Activated CD4-positive, CD25-positive, alpha-beta regulatory T cell treated with anti-CD3 and anti-CD28 coated beads, Interleukin-2, amount 50 U/mL, for 72 hours (primary cell): Measurements from ENCODE around the gene RBFOX2.
"Not testable (repeated sequence)": the region's sequence is repeated elsewhere in the genome, so short reads cannot be mapped to it uniquely, and the experiment has no call there.

Source experiments
- DNase-seq: peaks from one replicate; pipeline ENCODE4 v3.0.0; 2021

RBFOX2 gene

DNA sequence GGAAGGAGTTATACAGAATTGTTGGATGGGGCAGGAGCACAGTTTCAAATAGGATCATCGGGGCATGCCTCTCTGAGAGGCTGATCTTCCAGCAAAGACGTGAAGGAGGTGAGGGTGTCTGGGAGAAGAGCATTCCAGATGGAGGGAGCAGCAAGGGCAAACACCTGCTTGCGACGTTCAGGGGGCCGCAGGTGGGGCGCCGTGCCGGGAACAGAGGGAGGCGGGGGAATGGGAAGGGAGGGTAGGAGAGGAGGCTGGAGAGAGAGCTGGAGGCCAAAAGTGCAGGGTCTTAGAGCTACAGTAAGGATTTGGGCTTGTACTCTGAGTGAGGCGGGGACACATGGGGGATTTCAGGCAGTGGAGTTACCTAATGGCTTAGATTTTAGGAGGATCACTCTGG is 297.3 kb downstream of the RBFOX2 start:
- DNase-seq, result no peak

- DNase-seq, result no peak
Measured at GRCh38 chr22:35729309-35729698, 299.3 kb downstream of the RBFOX2 start.

GRCh38 chr22:35728639-35729308 is 299.9 kb downstream of the RBFOX2 start:
- DNase-seq, result no peak

DNA sequence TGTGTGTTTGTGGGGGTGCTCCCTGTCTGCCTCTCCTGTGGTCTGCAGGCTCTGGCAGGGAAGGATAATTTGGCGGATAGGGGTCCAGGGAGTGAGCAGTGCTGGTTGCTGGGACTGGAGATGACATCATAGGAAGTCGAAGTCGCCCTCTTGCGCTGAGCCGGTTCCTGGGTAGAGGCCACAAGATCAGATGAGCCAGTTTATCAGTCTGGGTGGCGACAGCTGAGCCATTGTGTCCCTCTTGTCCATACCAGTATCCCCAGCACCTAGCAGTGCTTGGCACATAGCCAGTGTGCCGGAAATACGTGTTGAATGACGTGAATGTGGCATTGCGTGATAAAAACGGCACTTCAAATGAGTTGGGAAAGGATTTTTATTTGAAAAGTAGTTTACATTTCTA is 301.2 kb downstream of the RBFOX2 start:
- no peak for DNase-seq

- DNase-seq, result no peak
Measured at GRCh38 chr22:35726933-35727332, 301.7 kb downstream of the RBFOX2 start.

GRCh38 chr22:35726398-35726797 is 302.2 kb downstream of the RBFOX2 start:
- DNase-seq, result no peak

DNA sequence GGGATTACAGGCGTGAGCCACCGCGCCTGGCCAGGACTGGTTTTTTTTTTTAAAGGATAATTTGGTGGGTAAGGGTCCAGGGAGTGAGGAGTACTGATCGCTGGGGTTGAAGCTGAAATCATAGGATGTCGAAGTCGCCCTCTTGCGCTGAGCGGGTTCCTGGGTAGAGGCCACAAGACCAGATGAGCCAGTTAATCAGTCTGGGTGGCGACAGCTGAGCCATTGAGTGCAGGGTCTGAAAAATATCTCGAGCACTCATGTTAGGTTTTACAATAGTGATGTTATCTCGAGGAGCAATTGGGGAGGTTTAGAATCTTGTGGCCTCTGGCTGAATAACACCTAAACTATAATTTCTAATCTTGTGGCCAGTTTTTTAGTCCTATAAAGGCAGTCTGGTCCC is 303.1 kb downstream of the RBFOX2 start:
- no peak for DNase-seq

GRCh38 chr22:35721960-35722359 is 306.7 kb downstream of the RBFOX2 start:
- no peak for DNase-seq

DNA sequence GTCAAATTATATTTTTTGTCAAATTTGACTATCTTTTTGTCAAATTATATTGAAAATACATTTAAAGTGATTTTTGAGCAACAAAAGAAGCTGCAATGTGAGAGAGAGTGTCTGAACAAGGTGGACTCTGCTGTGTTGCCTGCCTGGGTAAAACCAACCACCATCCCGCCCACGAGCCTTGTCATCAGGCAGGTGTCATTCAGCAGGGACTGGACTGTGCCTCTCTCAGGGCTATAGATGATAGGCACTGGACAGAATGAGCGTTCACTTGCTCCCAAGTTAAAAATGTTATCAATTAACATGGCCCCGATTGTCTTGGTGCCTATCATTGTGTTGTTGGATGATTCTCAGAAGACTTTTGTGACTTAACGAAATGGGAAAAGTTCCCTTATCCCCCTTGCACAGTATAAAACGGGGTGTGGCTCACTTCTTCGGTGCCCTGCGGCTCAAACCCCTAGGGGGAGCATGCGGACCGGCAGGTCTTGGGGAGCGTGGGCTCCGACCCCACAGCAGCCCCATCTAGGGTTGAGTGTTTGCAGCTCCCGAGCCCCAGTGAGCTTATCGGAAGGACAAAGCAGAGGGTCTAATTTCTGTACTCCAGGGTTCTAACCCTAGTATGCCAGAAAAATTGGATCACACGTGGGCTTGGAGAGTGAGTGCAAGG is 309.3 kb downstream of the RBFOX2 start:
- no peak for DNase-seq

DNA sequence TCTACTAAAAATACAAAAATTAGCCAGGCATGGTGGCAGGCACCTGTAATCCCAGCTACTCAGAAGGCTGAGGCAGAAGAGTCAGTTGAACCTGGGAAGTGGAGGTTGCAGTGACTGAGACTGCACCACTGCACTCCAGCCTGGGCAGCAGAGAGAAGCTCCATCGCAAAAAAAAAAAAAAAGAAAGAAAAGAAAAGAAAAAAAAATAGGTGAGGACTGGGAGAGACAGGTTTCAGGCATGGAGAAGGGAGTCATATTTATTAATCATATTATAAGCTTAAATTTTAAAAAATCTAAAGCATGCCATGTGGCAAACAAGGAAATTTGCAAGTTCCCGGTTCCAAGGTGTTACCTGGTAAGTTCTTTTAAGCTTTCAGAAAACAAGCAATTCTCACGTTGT is 311.1 kb downstream of the RBFOX2 start, which contains the start of gene APOL5:
TSS of gene APOL5 (plus strand) at position 301 of the 400 bp plus-strand sequence. CDS start at position 301, 0 bp downstream.
- DNase-seq, result no peak

DNA sequence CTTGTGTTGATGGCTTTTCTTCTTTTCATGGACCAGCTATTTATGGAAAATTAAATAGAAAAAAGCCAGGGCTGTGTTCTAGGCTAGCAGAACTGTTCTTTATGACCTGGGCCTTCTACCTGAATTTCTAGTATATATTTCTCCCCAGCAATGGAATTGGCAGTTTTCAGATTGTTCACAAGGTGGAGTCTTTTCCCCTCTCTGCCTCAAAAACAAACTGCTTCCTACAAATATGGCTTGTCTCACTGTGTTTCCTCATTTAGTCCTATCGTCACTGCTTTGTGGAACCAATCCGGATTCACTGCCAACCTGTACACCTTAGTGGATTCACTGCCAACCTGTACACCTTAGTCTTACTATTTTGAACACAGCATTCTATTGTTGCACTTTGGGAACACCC is 316.0 kb downstream of the RBFOX2 start:
- no peak for DNase-seq

GRCh38 chr22:35711336-35711735 is 317.3 kb downstream of the RBFOX2 start:
- no peak for DNase-seq

- no peak for DNase-seq
Measured at GRCh38 chr22:35708917-35709316, 319.7 kb downstream of the RBFOX2 start.

DNA sequence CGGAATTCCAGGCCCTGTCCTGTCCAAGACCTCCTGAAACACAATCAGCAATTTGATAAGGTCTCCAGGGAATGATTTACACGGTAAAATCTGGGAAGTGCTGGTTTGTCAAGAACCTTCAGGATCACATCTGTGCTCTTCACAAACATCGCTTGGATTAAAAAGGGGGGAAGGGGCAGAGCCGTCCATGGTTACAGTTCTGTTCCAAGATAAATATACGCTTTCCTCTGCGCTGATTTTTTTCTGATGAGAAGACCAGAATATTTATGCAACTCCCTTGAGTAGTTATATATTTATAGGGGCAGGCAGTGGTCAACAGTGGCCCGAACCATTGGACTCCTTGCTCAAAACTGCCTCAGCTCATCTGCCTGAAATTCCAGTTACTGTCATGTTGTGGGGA is 320.2 kb downstream of the RBFOX2 start:
- no peak for DNase-seq

GRCh38 chr22:35705141-35705540 is 323.5 kb downstream of the RBFOX2 start:
- no peak for DNase-seq

GRCh38 chr22:35703861-35704584 is 324.6 kb downstream of the RBFOX2 start:
- DNase-seq, result no peak

DNA sequence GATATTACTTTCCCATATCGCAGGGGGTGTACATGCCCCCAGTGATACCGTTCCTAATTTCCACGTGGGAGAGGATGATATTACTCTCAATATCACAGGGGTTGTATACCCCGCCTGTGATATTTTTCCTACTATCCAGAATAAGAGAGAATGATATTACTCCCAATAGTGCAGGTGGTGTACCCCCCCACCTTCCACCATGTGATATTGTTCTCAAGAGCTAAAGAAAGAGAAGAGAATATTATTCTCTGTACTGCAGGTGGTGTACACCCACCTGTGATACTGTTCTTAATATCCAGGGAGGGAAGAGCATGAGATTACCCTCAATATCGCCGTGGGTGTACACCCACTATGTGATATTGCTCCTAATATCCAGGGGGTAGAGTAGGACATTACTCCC is 328.8 kb downstream of the RBFOX2 start:
- not testable (repeated sequence) for DNase-seq

DNA sequence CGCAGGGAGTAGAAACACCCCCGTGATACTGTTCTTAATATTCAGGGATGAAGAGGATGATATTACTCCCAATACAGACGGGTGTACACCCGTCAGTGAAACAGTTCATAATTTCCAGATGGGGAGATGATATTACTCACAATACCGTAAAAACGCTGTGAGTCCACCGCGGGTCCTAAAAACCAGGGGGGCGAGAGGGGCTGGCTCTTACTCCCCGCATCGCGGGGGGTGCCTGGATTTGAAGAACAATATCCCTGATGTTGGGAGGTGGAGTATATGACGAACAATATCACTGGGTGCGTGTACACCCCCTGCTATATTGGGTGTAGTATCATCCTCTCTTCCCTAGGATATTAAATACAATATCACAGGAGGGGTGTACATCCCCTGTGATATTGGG is 331.5 kb downstream of the RBFOX2 start:
- no peak for DNase-seq

- DNase-seq, result no peak
Measured at GRCh38 chr22:35695202-35695601, 333.4 kb downstream of the RBFOX2 start.

DNA sequence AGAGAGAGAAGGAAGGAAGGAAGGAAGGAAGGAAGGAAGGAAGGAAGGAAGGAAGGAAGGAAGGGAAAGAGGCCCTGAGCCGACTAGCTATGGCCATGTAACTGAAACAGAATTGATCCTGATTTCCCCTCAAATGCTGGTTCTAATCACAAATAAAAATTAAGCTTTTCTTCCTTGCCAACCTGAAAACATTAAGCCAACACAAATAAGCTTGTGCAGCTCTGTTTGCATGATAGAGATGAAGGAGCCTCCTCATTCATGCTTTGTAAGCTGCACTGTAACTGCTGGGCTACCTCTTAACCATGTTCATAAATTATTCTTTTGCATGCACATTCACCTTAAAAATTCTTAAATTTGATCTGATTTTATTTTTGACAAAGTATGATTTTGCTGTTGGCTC is 338.6 kb downstream of the RBFOX2 start:
- DNase-seq, result no peak

DNA sequence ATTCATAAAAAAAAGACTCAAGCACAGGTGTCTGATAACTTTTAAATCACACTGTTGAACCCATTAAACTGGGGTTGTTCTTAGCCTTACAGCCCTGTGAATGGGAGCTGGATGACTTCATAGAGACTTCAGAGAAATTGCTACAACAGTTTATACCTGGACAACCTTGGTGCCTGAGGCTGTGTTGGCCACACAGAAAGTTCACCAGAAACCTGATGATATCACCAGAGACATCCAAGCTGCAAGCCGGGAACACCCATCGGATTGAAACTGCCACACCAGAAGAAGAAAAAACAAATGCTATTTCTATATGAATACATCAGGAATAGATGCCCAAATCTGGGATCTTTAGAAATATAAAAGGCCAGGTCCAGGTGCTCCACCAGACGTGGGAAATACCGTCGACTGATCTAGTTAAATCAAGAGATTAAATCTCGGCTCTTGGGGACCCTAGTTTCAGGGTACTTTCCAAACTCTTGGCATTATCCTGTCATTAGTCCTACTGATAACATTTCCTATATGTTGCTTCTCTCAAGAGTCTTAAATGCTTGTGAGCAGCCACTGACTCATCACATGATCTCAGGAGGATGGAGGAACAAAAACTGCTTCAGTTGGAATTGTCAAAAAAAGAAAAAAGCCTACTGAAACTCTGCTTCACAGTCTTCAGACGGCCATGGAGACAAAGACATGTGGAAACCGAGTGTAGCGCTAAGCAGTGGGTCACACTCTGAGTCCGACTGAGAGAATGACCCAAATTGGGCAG is 339.5 kb downstream of the RBFOX2 start:
- no peak for DNase-seq
